Sigmoid colon (tissue), 7 donors: ENCODE results near the gene PCDHA1. TPM values are rescaled to one million over a fixed set of nuclear protein-coding genes. Genes with fewer than 3 reads are reported as not detected.
A peak's percentile ranks its signal among the peaks of the same experiment; 100 is the strongest.

Experiments used
- DNase-seq: peaks from one replicate; pipeline ENCODE4 v3.0.0-alpha.2; 2019
- H3K27ac ChIP-seq, 4 donors: fragments of 200-600 bp; sonication (generic); one replicate each; pipeline ENCODE4 v1.5.1; 2016 to 2019; ENCODE audit warnings: mild to moderate bottlenecking in 1 of 4
- H3K27me3 ChIP-seq, 3 donors: fragments of 200-600 bp; sonication (generic); one replicate each; pipeline ENCODE4 v1.5.1; 2019; ENCODE audit warnings: mild to moderate bottlenecking in 1 of 3
- H3K36me3 ChIP-seq, 4 donors: fragments of 200-600 bp; sonication (generic); one replicate each; pipeline ENCODE4 v1.5.1; 2016 to 2019
- H3K4me1 ChIP-seq, 4 donors: fragments of 200-600 bp; sonication (generic); one replicate each; pipeline ENCODE4 v1.5.1; 2017 to 2019
- H3K4me3 ChIP-seq, 4 donors: fragments of 200-600 bp; sonication (generic); one replicate each; pipeline ENCODE4 v1.5.1; 2017 to 2019; ENCODE audit warnings: mild to moderate bottlenecking in 2 of 4, moderate library complexity in 1 of 4
- H3K9me3 ChIP-seq, 4 donors: fragments of 200-600 bp in 3 of 4; sonication (generic) in 3 of 4; one replicate each; pipeline versions ENCODE4 v1.5.1 to v1.6.1; 2013 to 2019
- EP300 ChIP-seq, 4 donors: sonication (generic); formaldehyde crosslinking; IDR thresholded peaks; one replicate each; pipeline ENCODE4 v1.6.1; 2017; ENCODE audit warnings: antibody characterized with exemption in 4 of 4
- POLR2A ChIP-seq, 2 donors: fragments of 450-650 bp; IDR thresholded peaks; one replicate each; pipeline ENCODE4 v1.6.1; 2016; ENCODE audit warnings: antibody characterized with exemption in 2 of 2, mild to moderate bottlenecking in 2 of 2, moderate library complexity in 2 of 2
- POLR2AphosphoS5 ChIP-seq, 4 donors: sonication (generic); formaldehyde crosslinking; IDR thresholded peaks; one replicate each; pipeline ENCODE4 v1.6.1; 2017; ENCODE audit warnings: antibody characterized with exemption in 4 of 4
- WGBS, 2 donors: extraction: QIAGEN DNeasy Blood & Tissue Kit; methylation state at CpG; one replicate each; pipeline ENCODE4 v1.1.7; 2013; 5-methylcytosine and 5-hydroxymethylcytosine counted together
- intact Hi-C: fragments of 100-400 bp; cut with DNase I; formaldehyde crosslinking; loops from one replicate; pipeline ENCODE4 v1.15.1; 2023
- polyA plus RNA-seq, 3 donors: library from polyadenylated mRNA; stranded (reverse); fragments of 200-250 nt; gene quantifications; one replicate each; pipeline ENCODE4 v1.2.3, GENCODE V29; 2013
- total RNA-seq, 4 donors: library from RNA; depleted of rRNA; stranded (reverse); fragments of >200 nt; gene quantifications; one replicate each; pipeline ENCODE4 v1.1.0, GENCODE V29; 2016
- TF ChIP-seq, protein P1 (sequence below), 4 experiments: fragments of 450-650 bp in 3 of 4; fragments of 200-600 bp in 1 of 4; IDR thresholded peaks; one replicate each; pipeline ENCODE4 v1.5.1; 2016 to 2019; ENCODE audit warnings: antibody characterized with exemption in 4 of 4, mild to moderate bottlenecking in 3 of 4, moderate library complexity in 2 of 4
- donor health status: healthy with polysubstance abuse.
- donor health status: Bipolar disorder and iron deficiency.
- donor health status: healthy.

PCDHA1 gene
- total and polyA plus RNA-seq, 7 donors: 0.10 TPM; not detected in 6

DNA sequence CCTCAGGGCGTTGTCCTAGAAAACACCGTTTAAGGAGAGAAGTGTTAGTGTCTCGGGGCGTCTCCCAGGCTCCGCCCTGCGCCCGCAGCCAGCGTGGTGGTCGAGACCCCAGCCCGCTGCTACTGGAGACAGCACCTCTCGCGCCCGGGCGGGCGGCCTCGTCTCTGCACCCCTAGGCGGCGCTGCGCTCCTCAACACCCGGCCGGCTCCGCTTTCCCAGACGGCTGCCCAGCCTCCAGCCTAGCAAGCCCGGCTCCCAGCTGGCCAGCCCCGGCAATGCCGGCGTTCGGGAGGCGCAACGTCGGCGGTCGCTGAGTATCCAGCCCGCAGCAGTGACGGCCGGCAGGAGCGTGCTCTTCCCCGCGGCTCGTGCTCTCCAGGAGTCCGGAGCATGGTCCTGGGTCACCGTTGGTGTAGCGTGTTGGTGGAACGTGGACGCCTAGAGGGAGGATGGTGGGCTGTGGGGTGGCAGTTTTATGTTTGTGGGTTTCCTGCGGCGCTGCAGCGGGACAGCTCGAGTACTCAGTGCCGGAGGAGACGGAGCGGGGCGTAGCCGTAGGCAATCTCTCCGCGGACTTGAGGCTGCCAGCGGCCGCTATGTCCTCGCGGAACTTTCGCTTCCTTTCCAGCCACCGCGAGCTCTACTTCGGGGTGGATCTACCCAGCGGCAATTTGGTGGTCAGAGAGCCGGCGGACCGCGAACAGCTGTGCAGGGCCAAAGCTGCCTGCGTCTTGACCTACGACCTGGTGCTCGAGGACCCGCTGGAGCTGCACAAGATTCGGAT lies 140.7 kb downstream of the PCDHA1 start:
- TF ChIP-seq POLR2A (IDR thresholded peaks at IDR 0.05): no peak
- no peak for TF ChIP-seq EP300 (IDR thresholded peaks at IDR 0.05)
- TF ChIP-seq, protein P1, sequence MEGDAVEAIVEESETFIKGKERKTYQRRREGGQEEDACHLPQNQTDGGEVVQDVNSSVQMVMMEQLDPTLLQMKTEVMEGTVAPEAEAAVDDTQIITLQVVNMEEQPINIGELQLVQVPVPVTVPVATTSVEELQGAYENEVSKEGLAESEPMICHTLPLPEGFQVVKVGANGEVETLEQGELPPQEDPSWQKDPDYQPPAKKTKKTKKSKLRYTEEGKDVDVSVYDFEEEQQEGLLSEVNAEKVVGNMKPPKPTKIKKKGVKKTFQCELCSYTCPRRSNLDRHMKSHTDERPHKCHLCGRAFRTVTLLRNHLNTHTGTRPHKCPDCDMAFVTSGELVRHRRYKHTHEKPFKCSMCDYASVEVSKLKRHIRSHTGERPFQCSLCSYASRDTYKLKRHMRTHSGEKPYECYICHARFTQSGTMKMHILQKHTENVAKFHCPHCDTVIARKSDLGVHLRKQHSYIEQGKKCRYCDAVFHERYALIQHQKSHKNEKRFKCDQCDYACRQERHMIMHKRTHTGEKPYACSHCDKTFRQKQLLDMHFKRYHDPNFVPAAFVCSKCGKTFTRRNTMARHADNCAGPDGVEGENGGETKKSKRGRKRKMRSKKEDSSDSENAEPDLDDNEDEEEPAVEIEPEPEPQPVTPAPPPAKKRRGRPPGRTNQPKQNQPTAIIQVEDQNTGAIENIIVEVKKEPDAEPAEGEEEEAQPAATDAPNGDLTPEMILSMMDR (IDR thresholded peaks at IDR 0.05): peak; percentile 30 to 70 (median 40)
- peak; percentile 85 for DNase-seq
- WGBS, 2 donors: 3 to 25% methylated on average over 74 of the region's 74 CpGs
- Histone ChIP-seq H3K36me3 (no peaks in the 10 kb centered on the region), H3K4me3 (peak overlapping the region; percentile 27 to 55 (median 46)), H3K27ac (peak overlapping the region in 2 of 4 donors; percentile 49 to 75), H3K27me3 (peaks cover 0 to 45% (median 22%) of the 10 kb centered on the region in 3 donors), H3K9me3 (no peaks in the 10 kb centered on the region), H3K4me1 (peaks cover 0 to 20% (median 15%) of the 10 kb centered on the region in 4 donors)
- intact Hi-C loops: loop anchor here (2.0 kb wide), 1 partner anchor 114 kb away; no protein-coding TSS in a partner anchor

DNA sequence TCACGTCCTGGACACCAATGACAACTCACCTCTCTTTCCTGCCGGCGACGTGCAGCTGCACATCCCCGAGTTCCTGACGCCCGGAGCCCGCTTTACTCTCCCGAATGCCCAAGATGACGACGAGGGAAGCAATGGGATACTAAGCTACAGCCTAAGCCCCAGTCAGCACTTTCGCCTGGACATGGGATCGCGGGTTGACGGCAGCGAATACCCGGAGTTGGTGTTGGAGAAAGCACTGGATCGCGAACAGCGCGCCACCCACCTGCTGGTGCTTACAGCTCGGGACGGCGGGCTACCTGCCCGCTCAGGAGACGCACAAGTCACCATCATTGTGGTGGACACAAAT lies 141.3 kb downstream of the PCDHA1 start:
- Histone ChIP-seq H3K4me3 (peak overlapping the region; percentile 27 to 55 (median 46)), H3K36me3 (no peaks in the 10 kb centered on the region), H3K9me3 (no peaks in the 10 kb centered on the region), H3K27me3 (peaks cover 0 to 45% (median 22%) of the 10 kb centered on the region in 3 donors), H3K4me1 (peaks cover 0 to 20% (median 15%) of the 10 kb centered on the region in 4 donors), H3K27ac (peak overlapping the region in 2 of 4 donors; percentile 49 to 75)
- intact Hi-C loops: loop anchor here (2.0 kb wide), 1 partner anchor 114 kb away; no protein-coding TSS in a partner anchor
- no peak for TF ChIP-seq POLR2AphosphoS5 (IDR thresholded peaks at IDR 0.05)
- no peak for TF ChIP-seq POLR2A (IDR thresholded peaks at IDR 0.05)
- TF ChIP-seq, protein P1 (IDR thresholded peaks at IDR 0.05): no peak
- TF ChIP-seq EP300 (IDR thresholded peaks at IDR 0.05): no peak
- WGBS, 2 donors: 14 to 47% methylated on average over 26 of the region's 26 CpGs
- DNase-seq: no peak

DNA sequence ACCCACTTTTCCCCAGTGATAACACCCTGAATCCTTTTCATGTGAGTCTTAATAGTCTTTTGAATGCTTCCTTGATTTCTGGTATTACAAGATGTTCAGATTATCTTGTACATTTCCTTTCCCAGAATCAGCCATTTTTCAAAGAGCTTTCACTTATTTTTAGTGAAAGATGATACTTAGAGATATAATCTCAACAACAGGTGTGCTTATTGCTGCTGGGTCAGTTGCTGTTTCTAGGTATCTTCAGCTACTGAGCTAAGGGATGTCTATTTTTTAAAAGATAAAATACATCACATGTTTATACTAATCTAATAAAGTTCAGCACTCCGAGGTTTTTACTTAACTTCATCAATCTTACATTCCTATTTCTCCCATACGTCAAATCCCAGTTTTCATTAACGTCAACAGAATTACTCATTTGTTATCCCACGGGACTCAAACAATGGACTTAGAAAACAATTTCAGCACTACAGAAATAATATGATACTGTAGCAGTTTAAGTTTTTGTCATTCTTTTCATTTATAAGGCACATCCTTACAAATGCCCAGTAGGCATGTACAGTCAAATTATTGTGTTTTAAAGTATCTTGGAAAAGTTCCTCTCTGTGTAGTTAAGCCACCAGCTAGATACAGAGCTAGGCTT lies 149.1 kb downstream of the PCDHA1 start:
- H3K36me3 ChIP-seq: no peaks in the 10 kb centered on the region
- TF ChIP-seq EP300 (IDR thresholded peaks at IDR 0.05): no peak
- no peak for TF ChIP-seq POLR2AphosphoS5 (IDR thresholded peaks at IDR 0.05)
- no peak for TF ChIP-seq POLR2A (IDR thresholded peaks at IDR 0.05)
- TF ChIP-seq, protein P1 (IDR thresholded peaks at IDR 0.05): no peak
- intact Hi-C loops: no loop called here
- peaks cover 0 to 3% (median 0%) of the 10 kb centered on the region in 3 donors for H3K27me3 ChIP-seq
- WGBS, 2 donors: 80 to 90% methylated on average over 4 of the region's 4 CpGs
- no peaks in the 10 kb centered on the region for H3K9me3 ChIP-seq
- no peaks in the 10 kb centered on the region for H3K4me1 ChIP-seq
- no peak overlapping the region for H3K4me3 ChIP-seq
- no peak for DNase-seq
- H3K27ac ChIP-seq: no peak overlapping the region

DNA sequence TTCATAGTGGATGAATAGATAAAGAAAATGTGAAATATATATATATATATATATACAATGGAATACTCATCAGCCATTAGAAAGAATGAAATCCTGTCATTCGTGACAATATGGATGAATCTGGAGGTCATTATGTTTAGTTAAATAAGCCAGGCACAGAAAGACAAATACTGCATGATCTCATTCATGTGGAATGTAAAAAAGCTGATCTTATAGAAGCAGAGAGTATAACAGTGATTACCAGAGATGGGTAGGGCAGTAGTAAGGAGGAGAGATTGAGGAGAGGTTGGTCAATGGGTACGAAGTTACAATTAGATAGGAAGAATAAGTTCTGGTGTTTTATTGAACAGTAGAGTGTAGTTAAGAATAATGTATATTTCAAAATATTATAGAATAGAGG lies 160.6 kb downstream of the PCDHA1 start:
- Histone ChIP-seq H3K9me3 (peaks cover 0 to 5% (median 0%) of the 10 kb centered on the region in 4 donors), H3K27ac (no peak overlapping the region), H3K27me3 (no peaks in the 10 kb centered on the region), H3K36me3 (no peaks in the 10 kb centered on the region), H3K4me3 (no peak overlapping the region), H3K4me1 (no peaks in the 10 kb centered on the region)
- 59 to 60% methylated on average over 2 of the region's 2 CpGs for WGBS, 2 donors
- TF ChIP-seq POLR2A (IDR thresholded peaks at IDR 0.05) (no peak), POLR2AphosphoS5 (IDR thresholded peaks at IDR 0.05) (no peak), EP300 (IDR thresholded peaks at IDR 0.05) (no peak)
- TF ChIP-seq, protein P1 (IDR thresholded peaks at IDR 0.05): no peak
- DNase-seq: no peak
- intact Hi-C loops: no loop called here
